B cell (primary cell): ENCODE results near the gene LIMCH1. TPM values are rescaled to one million over a fixed set of nuclear protein-coding genes. Genes with fewer than 3 reads are reported as not detected.

Experiments used
- ATAC-seq: fragments of 200-7000 bp; cut with Tn5 transposase; one replicate; pipeline ENCODE4 v1.10.0; 2021; ENCODE audit warnings: low read depth, mild to moderate bottlenecking, moderate number of reproducible peaks, moderate library complexity
- CTCF ChIA-PET: fragments of 350-600 bp; sonication (Branson Sonifier 250); formaldehyde crosslinking; loops from one replicate; lab custom pipeline; 2021; ENCODE audit warnings: antibody characterized with exemption, inconsistent platforms; lab: Charles Lee
- POLR2A ChIA-PET: fragments of 350-600 bp; sonication (Branson Sonifier 250); formaldehyde crosslinking; loops from one replicate; lab custom pipeline; 2021; ENCODE audit warnings: antibody characterized with exemption; lab: Charles Lee
- DNase-seq: peaks from one replicate; pipeline ENCODE4 v3.0.0; 2013
- H2AFZ ChIP-seq: 2 replicates; pipeline ENCODE4 v1.6.1; 2012; ENCODE audit warnings: mild to moderate bottlenecking, low read depth, low read length; ENCODE audit not compliant: insufficient read depth, poor library complexity, severe bottlenecking
- H3K27ac ChIP-seq, 2 donors: 1 replicate in 1 of 2; 2 replicates in 1 of 2; pipeline ENCODE4 v1.5.1; 2012 to 2013; ENCODE audit warnings: low read length in 2 of 2, mild to moderate bottlenecking in 2 of 2, moderate library complexity in 1 of 2
- H3K27me3 ChIP-seq, 4 experiments: fragments of 200-600 bp in 1 of 4; sonication (generic) in 1 of 4; replicated peaks in 1 of 4; 1 replicate in 2 of 4; 2 replicates in 2 of 4; pipeline versions ENCODE4 v1.6.1 to v1.7.0; 2013 to 2016; ENCODE audit warnings: low read length in 3 of 4, mild to moderate bottlenecking in 2 of 4, mixed read lengths in 1 of 4, moderate library complexity in 1 of 4; ENCODE audit not compliant: insufficient read depth in 4 of 4, control insufficient read depth in 3 of 4; ENCODE audit errors: control extremely low read depth in 1 of 4
- H3K36me3 ChIP-seq, 2 experiments: replicated peaks in 1 of 2; 1 replicate in 1 of 2; 2 replicates in 1 of 2; pipeline versions ENCODE4 v1.6.1 to v1.7.1; 2013; ENCODE audit warnings: low read length in 1 of 2; ENCODE audit not compliant: insufficient read depth in 2 of 2, control insufficient read depth in 1 of 2; ENCODE audit errors: control extremely low read depth in 1 of 2, extremely low read depth in 1 of 2
- H3K4me1 ChIP-seq, 2 donors: fragments of 200-600 bp in 1 of 2; sonication (generic) in 1 of 2; 1 replicate in 1 of 2; 2 replicates in 1 of 2; pipeline versions ENCODE4 v1.5.1 to v1.6.1; 2013 to 2017; ENCODE audit warnings: low read length in 2 of 2; ENCODE audit not compliant: control insufficient read depth in 2 of 2, insufficient read depth in 2 of 2
- H3K4me2 ChIP-seq: replicated peaks from 2 replicates; pipeline ENCODE3; 2012; ENCODE audit warnings: mild to moderate bottlenecking, low read depth, low read length; ENCODE audit not compliant: poor library complexity, severe bottlenecking
- H3K4me3 ChIP-seq, 5 experiments: fragments of 200-600 bp in 1 of 5; sonication (generic) in 1 of 5; 1 replicate in 3 of 5; 2 replicates in 2 of 5; pipeline versions ENCODE4 v1.5.1 to v1.7.0; 2011 to 2016; ENCODE audit warnings: low read length in 4 of 5, mild to moderate bottlenecking in 4 of 5, low read depth in 2 of 5, control low read depth in 1 of 5, moderate library complexity in 1 of 5; ENCODE audit not compliant: insufficient read depth in 1 of 5; ENCODE audit errors: control extremely low read depth in 1 of 5, extremely low read depth in 1 of 5
- H3K79me2 ChIP-seq: fragments of 200-600 bp; sonication (generic); one replicate; pipeline ENCODE4 v1.6.0; 2016; ENCODE audit warnings: low read length; ENCODE audit not compliant: control insufficient read depth, insufficient read depth
- H3K9ac ChIP-seq: fragments of 200-600 bp; sonication (generic); 2 replicates; pipeline ENCODE4 v1.6.1; 2017; ENCODE audit warnings: mild to moderate bottlenecking, low read length, moderate library complexity
- H3K9me3 ChIP-seq, 3 donors: one replicate each; pipeline versions ENCODE4 v1.6.1 to v1.7.1; 2013; ENCODE audit warnings: low read length in 2 of 3; ENCODE audit not compliant: control insufficient read depth in 2 of 3, insufficient read depth in 1 of 3; ENCODE audit errors: control extremely low read depth in 1 of 3
- H4K20me1 ChIP-seq: 2 replicates; pipeline ENCODE4 v1.6.0; 2012; ENCODE audit warnings: mild to moderate bottlenecking, low read length; ENCODE audit not compliant: insufficient read depth, control insufficient read depth, poor library complexity, severe bottlenecking
- H3K27ac Mint-ChIP-seq: one replicate; pipeline ENCODE4 v1.8.0; 2021; ENCODE audit warnings: mixed read lengths
- H3K27me3 Mint-ChIP-seq: one replicate; pipeline ENCODE4 v1.8.0; 2021; ENCODE audit warnings: mixed read lengths
- H3K4me1 Mint-ChIP-seq: one replicate; pipeline ENCODE4 v1.8.0; 2021; ENCODE audit warnings: mixed read lengths
- H3K4me3 Mint-ChIP-seq: one replicate; pipeline ENCODE4 v1.8.0; 2021; ENCODE audit warnings: mixed read lengths
- H3K9me3 Mint-ChIP-seq: one replicate; pipeline ENCODE4 v1.8.0; 2022; ENCODE audit warnings: mixed read lengths; ENCODE audit not compliant: insufficient read depth
- EZH2 ChIP-seq: IDR thresholded peaks from 2 replicates; pipeline ENCODE4 v1.6.1; 2012; ENCODE audit warnings: borderline replicate concordance, low read depth, mild to moderate bottlenecking, moderate library complexity, low read length; ENCODE audit not compliant: insufficient read depth, poor library complexity, severe bottlenecking
- WGBS: methylation state at CpG from one replicate; pipeline ENCODE4 v1.1.5; 2013; ENCODE audit warnings: missing lambda C conversion rate; ENCODE audit not compliant: insufficient coverage; 5-methylcytosine and 5-hydroxymethylcytosine counted together
- intact Hi-C: fragments of 100-400 bp; cut with micrococcal nuclease; formaldehyde crosslinking; loops from one replicate; pipeline ENCODE4 v1.10.0; 2022
- polyA plus RNA-seq: library from polyadenylated mRNA; depleted of rRNA; stranded (reverse); fragments of >200 nt; gene quantifications from 2 replicates; pipeline ENCODE4 v1.2.3, GENCODE V29; 2012
- total RNA-seq, 2 donors: library from RNA; stranded (reverse); fragments of 120-200 nt in 1 of 2; gene quantifications; 1 replicate in 1 of 2; 2 replicates in 1 of 2; pipeline versions ENCODE4 v1.2.3 to v1.2.4, GENCODE V29; 2013 to 2022
- TF ChIP-seq, protein P1 (sequence below): fragments of 200-600 bp; IDR thresholded peaks from one replicate; pipeline ENCODE4 v1.8.0; 2022; ENCODE audit warnings: antibody characterized with exemption, mild to moderate bottlenecking

LIMCH1 gene
- total and polyA plus RNA-seq, 2 donors (not counting 1 experiment from before 2014, with no cell fraction given): not detected

DNA sequence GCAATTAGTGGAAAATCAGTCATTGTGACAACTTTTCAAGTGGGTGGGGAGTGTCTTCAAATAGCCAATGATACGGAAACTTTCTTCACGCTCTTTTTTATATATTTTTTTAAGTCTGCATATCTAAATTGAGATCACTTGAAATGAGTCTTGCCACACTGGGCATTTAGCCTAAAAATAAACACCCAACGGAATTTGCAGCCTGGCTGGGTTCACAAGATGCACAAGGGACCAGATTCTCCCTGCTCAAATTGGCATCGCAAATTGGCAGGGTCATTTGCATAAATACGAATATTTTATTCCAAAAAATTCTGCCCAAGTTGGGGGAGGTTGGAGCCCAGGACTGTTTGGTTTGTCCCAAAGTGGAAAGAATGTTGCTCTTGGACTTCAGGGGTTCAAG, 87.6 kb downstream of the LIMCH1 start:
- Mint-ChIP-seq H3K27me3 (peaks cover 6% of the 10 kb centered on the region), H3K4me1 (no peaks in the 10 kb centered on the region), H3K27ac (no peak overlapping the region), H3K9me3 (no peaks in the 10 kb centered on the region), H3K4me3 (no peak overlapping the region)
- Histone ChIP-seq H3K27ac (no peak overlapping the region), H2AFZ (no peak overlapping the region), H3K4me3 (no peak overlapping the region), H3K4me1 (no peaks in the 10 kb centered on the region), H3K4me2 (no peak overlapping the region), H3K9me3 (no peaks in the 10 kb centered on the region), H3K79me2 (no peaks in the 10 kb centered on the region), H3K27me3 (no peaks in the 10 kb centered on the region), H3K36me3 (no peaks in the 10 kb centered on the region), H4K20me1 (no peaks in the 10 kb centered on the region), H3K9ac (no peak overlapping the region)
- no peak for TF ChIP-seq EZH2
- TF ChIP-seq, protein P1, sequence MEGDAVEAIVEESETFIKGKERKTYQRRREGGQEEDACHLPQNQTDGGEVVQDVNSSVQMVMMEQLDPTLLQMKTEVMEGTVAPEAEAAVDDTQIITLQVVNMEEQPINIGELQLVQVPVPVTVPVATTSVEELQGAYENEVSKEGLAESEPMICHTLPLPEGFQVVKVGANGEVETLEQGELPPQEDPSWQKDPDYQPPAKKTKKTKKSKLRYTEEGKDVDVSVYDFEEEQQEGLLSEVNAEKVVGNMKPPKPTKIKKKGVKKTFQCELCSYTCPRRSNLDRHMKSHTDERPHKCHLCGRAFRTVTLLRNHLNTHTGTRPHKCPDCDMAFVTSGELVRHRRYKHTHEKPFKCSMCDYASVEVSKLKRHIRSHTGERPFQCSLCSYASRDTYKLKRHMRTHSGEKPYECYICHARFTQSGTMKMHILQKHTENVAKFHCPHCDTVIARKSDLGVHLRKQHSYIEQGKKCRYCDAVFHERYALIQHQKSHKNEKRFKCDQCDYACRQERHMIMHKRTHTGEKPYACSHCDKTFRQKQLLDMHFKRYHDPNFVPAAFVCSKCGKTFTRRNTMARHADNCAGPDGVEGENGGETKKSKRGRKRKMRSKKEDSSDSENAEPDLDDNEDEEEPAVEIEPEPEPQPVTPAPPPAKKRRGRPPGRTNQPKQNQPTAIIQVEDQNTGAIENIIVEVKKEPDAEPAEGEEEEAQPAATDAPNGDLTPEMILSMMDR: no peak
- WGBS: 63% methylated on average over 1 of the region's 5 CpGs
- ChIA-PET CTCF (no interaction called here), POLR2A (no interaction called here)
- DNase-seq: no peak
- intact Hi-C loops: no loop called here
- ATAC-seq: no peak

DNA sequence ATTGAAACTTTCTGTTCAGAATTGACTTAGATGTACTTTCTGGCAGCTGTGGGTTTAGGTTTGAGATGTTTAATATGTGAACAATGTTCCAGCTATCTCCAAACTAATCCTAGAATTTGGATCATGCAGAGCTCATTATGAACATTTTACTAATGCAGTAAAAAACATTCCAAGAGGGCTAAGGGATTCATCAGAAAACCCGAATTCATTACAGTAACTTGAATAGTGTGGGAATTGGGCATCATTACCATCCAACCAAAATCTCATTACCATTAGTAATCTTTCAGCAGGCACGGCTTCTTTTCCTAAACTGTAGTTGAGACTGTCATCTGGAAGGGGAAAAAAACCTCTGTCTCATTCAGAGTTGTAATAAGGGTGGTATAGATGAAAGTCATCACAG, 91.0 kb downstream of the LIMCH1 start:
- ChIA-PET POLR2A (no interaction called here), CTCF (interaction anchor here (0.6 to 0.7 kb wide), 2 partner anchors 56 to 1118 kb away, joined by 3 read pairs; no protein-coding TSS in a partner anchor)
- no peak overlapping the region for H3K27ac Mint-ChIP-seq
- no peaks in the 10 kb centered on the region for H3K9me3 Mint-ChIP-seq
- intact Hi-C loops: no loop called here
- no peaks in the 10 kb centered on the region for H3K27me3 ChIP-seq
- H2AFZ ChIP-seq: no peak overlapping the region
- no peak overlapping the region for H3K27ac ChIP-seq
- no CpG with 5 or more reads among the region's 2 CpGs for WGBS
- ATAC-seq: no peak
- TF ChIP-seq, protein P1: no peak
- TF ChIP-seq EZH2: no peak
- H3K4me3 ChIP-seq: no peak overlapping the region
- no peaks in the 10 kb centered on the region for H4K20me1 ChIP-seq
- no peak overlapping the region for H3K9ac ChIP-seq
- H3K4me1 ChIP-seq: no peaks in the 10 kb centered on the region
- no peaks in the 10 kb centered on the region for H3K9me3 ChIP-seq
- no peaks in the 10 kb centered on the region for H3K4me1 Mint-ChIP-seq
- no peak for DNase-seq
- peaks cover 6% of the 10 kb centered on the region for H3K27me3 Mint-ChIP-seq
- H3K36me3 ChIP-seq: no peaks in the 10 kb centered on the region
- no peak overlapping the region for H3K4me3 Mint-ChIP-seq
- H3K4me2 ChIP-seq: no peak overlapping the region
- H3K79me2 ChIP-seq: no peaks in the 10 kb centered on the region
